ENCODE data around the gene DHRS3. TPM values are rescaled to one million over a fixed set of nuclear protein-coding genes. Genes with fewer than 3 reads are reported as not detected.

DHRS3 gene
- total RNA-seq, 1 experiment from 2014 or later: 87.0 TPM

- ATAC-seq: no peak
- Histone ChIP-seq H2AFZ (ENCODE audit: low read depth, low read length, poor library complexity, severe bottlenecking) (no peak overlapping the region), H3K9ac (ENCODE audit: low read length) (no peak overlapping the region), H3K4me3 (replicated peaks in 1 of 2; ENCODE audit: low read depth in 1 of 2, low read length in 2 of 2) (no peak overlapping the region), H3K4me1 (ENCODE audit: control insufficient read depth in 1 of 2, insufficient read depth in 2 of 2, low read length in 2 of 2) (peaks cover 0 to 6% of the 10 kb centered on the region in 2 experiments; a peak in 1 of 4 replicates), H3K9me2 (ENCODE audit: insufficient read depth) (no peaks in the 10 kb centered on the region), H3K9me3 (ENCODE audit: control insufficient read depth in 1 of 2, insufficient read depth in 1 of 2, low read depth in 1 of 2, low read length in 2 of 2) (no peaks in the 10 kb centered on the region), H3K4me2 (ENCODE audit: low read length) (no peak overlapping the region), H3K79me2 (ENCODE audit: insufficient read depth, low read length) (no peaks in the 10 kb centered on the region), H3K27ac (ENCODE audit: low read depth, low read length) (no peak overlapping the region), H3K27me3 (ENCODE audit: insufficient read depth, low read length) (no peaks in the 10 kb centered on the region), H4K20me1 (ENCODE audit: insufficient read depth) (no peaks in the 10 kb centered on the region), H3K36me3 (ENCODE audit: control insufficient read depth in 1 of 2, insufficient read depth in 2 of 2, low read length in 2 of 2) (no peaks in the 10 kb centered on the region)
- no peak for TF ChIP-seq EZH2phosphoT487 (IDR thresholded peaks at IDR 0.05; ENCODE audit: borderline replicate concordance)
- TF ChIP-seq CEBPB (IDR thresholded peaks at IDR 0.05; ENCODE audit: low read depth): no peak
- no peak for TF ChIP-seq RAD21 (IDR thresholded peaks at IDR 0.05; ENCODE audit: low read depth)
- TF ChIP-seq SP1 (IDR thresholded peaks at IDR 0.05; ENCODE audit: low read depth): no peak
- TF ChIP-seq YY1 (IDR thresholded peaks at IDR 0.05; ENCODE audit: extremely low read depth, insufficient replicate concordance, low read depth, low read length): no peak
- no peak for TF ChIP-seq ZNF274 (IDR thresholded peaks at IDR 0.05; ENCODE audit: low read depth, low read length)
- TF ChIP-seq ZFX (IDR thresholded peaks at IDR 0.05): no peak
- no peak for TF ChIP-seq SRF (IDR thresholded peaks at IDR 0.05; ENCODE audit: low read depth)
- TF ChIP-seq CBX3 (IDR thresholded peaks at IDR 0.05; ENCODE audit: low read depth): no peak
- no peak for TF ChIP-seq JUND (IDR thresholded peaks at IDR 0.05)
- TF ChIP-seq, protein P1, sequence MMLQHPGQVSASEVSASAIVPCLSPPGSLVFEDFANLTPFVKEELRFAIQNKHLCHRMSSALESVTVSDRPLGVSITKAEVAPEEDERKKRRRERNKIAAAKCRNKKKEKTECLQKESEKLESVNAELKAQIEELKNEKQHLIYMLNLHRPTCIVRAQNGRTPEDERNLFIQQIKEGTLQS (IDR thresholded peaks at IDR 0.05): no peak
- TF ChIP-seq CTCF (IDR thresholded peaks at IDR 0.05 in 2 of 3, conservative IDR thresholded peaks at IDR 0.05 in 1 of 3; ENCODE audit: borderline replicate concordance in 1 of 3, insufficient read depth in 1 of 3, low read depth in 2 of 3, low read length in 2 of 3): no peak
- no peak for TF ChIP-seq SIN3A (IDR thresholded peaks at IDR 0.05; ENCODE audit: low read depth)
- no peak for TF ChIP-seq ELF1 (IDR thresholded peaks at IDR 0.05; ENCODE audit: borderline replicate concordance, low read depth)
- TF ChIP-seq EZH2 (IDR thresholded peaks at IDR 0.05): no peak
- no peak for TF ChIP-seq ZBTB33 (IDR thresholded peaks at IDR 0.05; ENCODE audit: extremely low read depth, insufficient replicate concordance, low read length)
- no peak for TF ChIP-seq FOSL1 (IDR thresholded peaks at IDR 0.05; ENCODE audit: low read depth)
- ChIA-PET CTCF (interaction anchor here (1.3 kb wide), 1 partner anchor 391 kb away, joined by 3 read pairs; no protein-coding TSS in a partner anchor), RAD21 (ENCODE audit: low non-redundant PET in 1 of 2, low total read pairs in 2 of 2, uncharacterized antibody in 2 of 2, unreplicated experiment in 2 of 2) (no interaction called here), POLR2A (no interaction called here)
- no peak for DNase-seq (ENCODE audit: low read depth, low spot score)
- intact Hi-C loops (cut with micrococcal nuclease): no loop called here
- no TSS peak for BruUV-seq (replicated peaks)
Observed at GRCh38 chr1:12662556-12662955, 44.5 kb upstream of the DHRS3 start.

Data from HCT116 (cell line).